Breast epithelium (tissue), 4 donors: ENCODE data around the gene GNPTAB. TPM values are rescaled to one million over a fixed set of nuclear protein-coding genes. Genes with fewer than 3 reads are reported as not detected.
"Not testable (repeated sequence)": the region's sequence is repeated elsewhere in the genome, so short reads cannot be mapped to it uniquely, and the experiment has no call there.

Source experiments
- DNase-seq, 2 donors: peaks; one replicate each; pipeline ENCODE4 v3.0.0-alpha.2; 2019; ENCODE audit warnings: low spot score in 2 of 2
- H3K27ac ChIP-seq, 2 donors: fragments of 200-600 bp; sonication (generic) in 1 of 2; one replicate each; pipeline ENCODE4 v1.5.1; 2016 to 2019; ENCODE audit warnings: mild to moderate bottlenecking in 1 of 2
- H3K27me3 ChIP-seq, 2 donors: fragments of 200-600 bp; sonication (generic) in 1 of 2; one replicate each; pipeline versions ENCODE4 v1.5.1 to v1.6.0; 2017 to 2019; ENCODE audit warnings: control low read depth in 1 of 2, mild to moderate bottlenecking in 1 of 2
- H3K36me3 ChIP-seq: fragments of 200-600 bp; one replicate; pipeline ENCODE4 v1.5.1; 2019
- H3K4me1 ChIP-seq, 2 donors: fragments of 200-600 bp; sonication (generic); one replicate each; pipeline ENCODE4 v1.5.1; 2016 to 2019; ENCODE audit warnings: control low read depth in 1 of 2
- H3K4me3 ChIP-seq, 3 donors: fragments of 200-600 bp; sonication (generic); 1 replicate in 2 of 3; 2 replicates in 1 of 3; pipeline ENCODE4 v1.5.1; 2016 to 2019; ENCODE audit warnings: mild to moderate bottlenecking in 3 of 3, moderate library complexity in 2 of 3
- H3K9me3 ChIP-seq, 2 donors: fragments of 200-600 bp; sonication (generic) in 1 of 2; one replicate each; pipeline ENCODE4 v1.5.1; 2016 to 2019; ENCODE audit warnings: control low read depth in 1 of 2
- CTCF ChIP-seq, 3 donors: fragments of 450-650 bp; IDR thresholded peaks; one replicate each; pipeline ENCODE4 v1.5.1; 2016 to 2017; ENCODE audit warnings: antibody characterized with exemption in 3 of 3, mild to moderate bottlenecking in 3 of 3, moderate library complexity in 3 of 3
- POLR2A ChIP-seq: fragments of 450-650 bp; IDR thresholded peaks from one replicate; pipeline ENCODE4 v1.6.1; 2016; ENCODE audit warnings: antibody characterized with exemption, mild to moderate bottlenecking, moderate library complexity
- POLR2AphosphoS5 ChIP-seq, 3 donors: sonication (generic); formaldehyde crosslinking; IDR thresholded peaks; one replicate each; pipeline ENCODE4 v1.6.1; 2017; ENCODE audit warnings: antibody characterized with exemption in 3 of 3
- intact Hi-C: fragments of 100-400 bp; cut with DNase I; formaldehyde crosslinking; loops from one replicate; pipeline ENCODE4 v1.15.1; 2023; ENCODE audit warnings: low total_unique reads
- total RNA-seq, 3 donors: library from RNA; depleted of rRNA; stranded (reverse); fragments of >200 nt; gene quantifications; one replicate each; pipeline ENCODE4 v1.1.0, GENCODE V29; 2016

GNPTAB gene
- total RNA-seq, 3 donors from 2014 or later = 37.4 to 59.0 (median 39.7) TPM

DNA sequence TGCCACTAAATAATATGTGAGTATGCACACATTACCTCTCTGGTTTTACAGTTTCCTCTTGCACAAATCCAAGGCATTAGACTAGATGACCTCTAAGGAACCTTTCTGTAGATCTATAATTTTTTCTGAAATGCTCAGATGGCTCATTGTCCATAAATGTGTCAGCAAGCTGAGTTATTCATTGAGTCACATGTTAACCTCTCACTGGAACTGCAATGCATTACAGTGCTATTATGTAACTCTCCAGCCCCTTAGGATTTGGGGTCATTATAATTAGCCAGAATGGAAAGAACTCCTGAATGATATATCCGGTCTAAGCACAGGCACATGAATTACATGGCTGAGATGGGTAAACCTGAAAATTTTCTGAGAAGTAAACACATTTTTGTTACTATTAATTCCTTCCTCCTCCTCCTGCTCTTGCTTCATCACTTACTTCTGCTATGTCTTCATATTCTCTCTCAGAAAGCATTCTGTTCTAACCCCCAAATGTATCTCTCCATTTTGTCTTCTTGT is 26.3 kb upstream of the GNPTAB start:
- Histone ChIP-seq H3K4me3 (no peak overlapping the region), H3K9me3 (no peaks in the 10 kb centered on the region), H3K27me3 (no peaks in the 10 kb centered on the region), H3K27ac (no peak overlapping the region), H3K4me1 (no peaks in the 10 kb centered on the region), H3K36me3 (no peaks in the 10 kb centered on the region)
- DNase-seq = no peak
- intact Hi-C loops = no loop called here
- TF ChIP-seq POLR2A (no peak), POLR2AphosphoS5 (IDR thresholded peaks at IDR 0.05) (no peak), CTCF (IDR thresholded peaks at IDR 0.05) (no peak)

DNA sequence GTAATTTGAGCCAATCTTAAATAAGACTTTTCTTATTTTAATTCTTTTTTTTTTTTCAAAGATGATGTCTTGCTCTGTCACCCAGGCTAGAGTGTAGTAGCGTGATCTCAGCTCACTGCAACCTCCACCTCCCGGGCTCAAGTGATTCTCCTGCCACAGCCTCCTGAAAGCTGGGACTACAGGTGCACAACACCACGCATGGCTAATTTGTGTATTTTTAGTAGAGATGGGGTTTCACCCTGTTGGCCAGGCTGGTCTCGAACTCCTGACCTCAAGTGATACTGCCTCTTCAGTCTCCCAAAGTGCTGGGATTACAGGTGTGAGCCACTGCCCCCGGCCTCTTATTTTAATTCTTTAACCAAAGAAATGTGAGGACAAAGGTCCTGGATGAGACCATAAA is 25.9 kb upstream of the GNPTAB start:
- intact Hi-C loops, H3K9me3 ChIP-seq, H3K27me3 ChIP-seq, H3K4me3 ChIP-seq, H3K27ac ChIP-seq, H3K4me1 ChIP-seq, DNase-seq, H3K36me3 ChIP-seq: not testable (repeated sequence)

- Histone ChIP-seq H3K36me3 (no peaks in the 10 kb centered on the region), H3K4me3 (no peak overlapping the region), H3K27ac (no peak overlapping the region), H3K27me3 (no peaks in the 10 kb centered on the region), H3K9me3 (no peaks in the 10 kb centered on the region), H3K4me1 (no peaks in the 10 kb centered on the region)
- TF ChIP-seq POLR2A = no peak
- TF ChIP-seq CTCF (IDR thresholded peaks at IDR 0.05) = no peak
- TF ChIP-seq POLR2AphosphoS5 (IDR thresholded peaks at IDR 0.05) = no peak
- intact Hi-C loops = no loop called here
- DNase-seq = no peak
These were observed 25.2 kb upstream of the GNPTAB start for GRCh38 chr12:101855976-101856375.

DNA sequence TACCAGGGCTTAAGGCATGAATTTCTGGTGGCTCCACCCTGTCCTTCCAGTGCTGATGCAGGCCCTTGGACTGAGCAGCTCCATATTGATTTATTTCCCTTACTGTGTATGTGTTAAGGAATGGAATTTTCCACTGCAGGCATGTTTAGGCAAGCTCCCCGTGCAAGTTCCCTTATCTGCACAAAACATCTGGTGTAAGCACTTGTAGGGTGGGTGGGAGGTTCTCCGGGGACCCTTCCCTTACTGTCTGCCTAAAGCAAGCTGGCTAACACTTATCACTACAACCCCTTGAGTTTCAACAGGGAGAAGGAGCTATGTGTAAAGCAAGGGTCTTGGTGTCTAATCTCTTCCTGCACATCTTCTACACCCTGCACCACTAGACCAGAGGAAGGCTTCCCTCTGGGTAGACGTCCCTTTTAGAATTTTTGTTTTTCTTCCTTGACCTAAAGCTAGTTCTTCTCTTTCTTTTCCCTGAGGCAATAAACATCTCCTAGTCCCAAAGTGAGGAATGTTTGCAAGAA is 24.7 kb upstream of the GNPTAB start:
- no peaks in the 10 kb centered on the region for H3K36me3 ChIP-seq
- H3K27ac ChIP-seq = no peak overlapping the region
- no peaks in the 10 kb centered on the region for H3K9me3 ChIP-seq
- H3K4me1 ChIP-seq = no peaks in the 10 kb centered on the region
- no peaks in the 10 kb centered on the region for H3K27me3 ChIP-seq
- intact Hi-C loops = no loop called here
- no peak overlapping the region for H3K4me3 ChIP-seq
- DNase-seq = no peak
- TF ChIP-seq POLR2AphosphoS5 (IDR thresholded peaks at IDR 0.05) = no peak

DNA sequence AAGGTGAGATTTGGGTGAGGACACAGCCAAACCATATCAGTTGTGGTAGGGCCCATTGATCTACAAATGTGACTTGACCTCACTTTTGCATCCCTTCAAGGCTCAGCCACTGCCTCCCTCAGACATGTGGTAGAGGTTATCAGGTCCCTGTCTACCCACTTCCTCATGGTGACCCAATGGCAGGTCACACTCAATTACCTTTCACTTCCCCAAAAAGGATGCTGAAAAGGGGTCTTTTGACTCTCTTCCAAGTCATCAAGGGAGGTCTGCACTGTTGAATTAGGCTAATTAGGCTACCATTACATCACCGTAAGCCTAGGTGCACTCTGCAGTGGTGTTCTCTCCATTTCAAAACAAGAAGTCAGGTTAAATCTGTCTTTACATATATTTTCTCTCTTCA is 24.0 kb upstream of the GNPTAB start:
- H3K27ac ChIP-seq = no peak overlapping the region
- DNase-seq = no peak
- intact Hi-C loops = no loop called here
- no peaks in the 10 kb centered on the region for H3K27me3 ChIP-seq
- no peaks in the 10 kb centered on the region for H3K9me3 ChIP-seq
- H3K36me3 ChIP-seq = no peaks in the 10 kb centered on the region
- no peaks in the 10 kb centered on the region for H3K4me1 ChIP-seq
- H3K4me3 ChIP-seq = no peak overlapping the region
- TF ChIP-seq POLR2A (no peak), CTCF (IDR thresholded peaks at IDR 0.05) (no peak), POLR2AphosphoS5 (IDR thresholded peaks at IDR 0.05) (no peak)

- H3K9me3 ChIP-seq = no peaks in the 10 kb centered on the region
- intact Hi-C loops = no loop called here
- no peak for DNase-seq
- TF ChIP-seq POLR2AphosphoS5 (IDR thresholded peaks at IDR 0.05) = no peak
- H3K4me3 ChIP-seq = no peak overlapping the region
- H3K4me1 ChIP-seq = no peaks in the 10 kb centered on the region
- H3K36me3 ChIP-seq = no peaks in the 10 kb centered on the region
- no peaks in the 10 kb centered on the region for H3K27me3 ChIP-seq
- H3K27ac ChIP-seq = no peak overlapping the region
These were observed 22.2 kb upstream of the GNPTAB start for GRCh38 chr12:101852998-101853397.

DNA sequence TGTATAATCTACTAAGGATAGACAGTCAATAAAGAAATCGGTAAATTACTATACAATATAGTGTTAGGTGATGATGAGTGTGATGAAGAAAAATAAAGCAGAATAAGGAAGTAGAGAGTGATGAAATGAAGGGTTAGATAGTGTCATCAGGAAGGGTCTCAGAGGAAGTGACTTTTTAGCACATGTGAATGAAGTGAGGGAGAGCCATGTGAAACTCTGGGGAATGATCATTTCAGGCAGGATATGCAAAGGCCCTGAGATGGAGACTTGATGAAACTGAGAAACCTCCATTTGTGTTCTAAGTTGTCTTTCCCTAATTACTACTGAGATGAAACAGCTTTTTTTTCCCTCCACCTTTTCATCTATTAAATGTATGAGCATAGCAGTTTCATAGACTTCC is 19.4 kb upstream of the GNPTAB start:
- Histone ChIP-seq H3K27me3 (no peaks in the 10 kb centered on the region), H3K4me1 (no peaks in the 10 kb centered on the region), H3K36me3 (no peaks in the 10 kb centered on the region), H3K9me3 (no peaks in the 10 kb centered on the region), H3K27ac (no peak overlapping the region), H3K4me3 (no peak overlapping the region)
- TF ChIP-seq POLR2A (no peak), POLR2AphosphoS5 (IDR thresholded peaks at IDR 0.05) (no peak), CTCF (IDR thresholded peaks at IDR 0.05) (no peak)
- intact Hi-C loops = no loop called here
- no peak for DNase-seq
